ENCODE results near the gene SAP25. TPM values are rescaled to one million over a fixed set of nuclear protein-coding genes. Genes with fewer than 3 reads are reported as not detected.

SAP25 gene
- polyA plus RNA-seq, 1 donor from 2014 or later = 0.52 TPM

- H2AFZ ChIP-seq (ENCODE audit: low read depth, low read length) = no peak overlapping the region
- H4K20me1 ChIP-seq (ENCODE audit: insufficient read depth) = no peaks in the 10 kb centered on the region
- no peaks in the 10 kb centered on the region for H3K36me3 ChIP-seq (ENCODE audit: insufficient read depth, low read length)
- H3K9ac ChIP-seq (ENCODE audit: low read length) = no peak overlapping the region
- no peaks in the 10 kb centered on the region for H3K9me2 ChIP-seq (ENCODE audit: insufficient read depth, low read length)
- no peak overlapping the region for H3K4me2 ChIP-seq (ENCODE audit: low read length)
- H3F3A ChIP-seq (ENCODE audit: insufficient read depth, low read length, poor library complexity, severe bottlenecking) = no peaks in the 10 kb centered on the region
- H3K9me3 ChIP-seq (ENCODE audit: low read length) = no peaks in the 10 kb centered on the region
- TF ChIP-seq TAF1 (IDR thresholded peaks at IDR 0.05; ENCODE audit: low read depth) (no peak), CTCF (IDR thresholded peaks at IDR 0.05; ENCODE audit: poor library complexity, severe bottlenecking) (no peak), EP300 (conservative IDR thresholded peaks at IDR 0.05; ENCODE audit: poor library complexity, severe bottlenecking) (no peak), POLR2AphosphoS5 (IDR thresholded peaks at IDR 0.05) (no peak), SMC3 (conservative IDR thresholded peaks at IDR 0.05; ENCODE audit: poor library complexity) (no peak)
- TF ChIP-seq, protein P1, sequence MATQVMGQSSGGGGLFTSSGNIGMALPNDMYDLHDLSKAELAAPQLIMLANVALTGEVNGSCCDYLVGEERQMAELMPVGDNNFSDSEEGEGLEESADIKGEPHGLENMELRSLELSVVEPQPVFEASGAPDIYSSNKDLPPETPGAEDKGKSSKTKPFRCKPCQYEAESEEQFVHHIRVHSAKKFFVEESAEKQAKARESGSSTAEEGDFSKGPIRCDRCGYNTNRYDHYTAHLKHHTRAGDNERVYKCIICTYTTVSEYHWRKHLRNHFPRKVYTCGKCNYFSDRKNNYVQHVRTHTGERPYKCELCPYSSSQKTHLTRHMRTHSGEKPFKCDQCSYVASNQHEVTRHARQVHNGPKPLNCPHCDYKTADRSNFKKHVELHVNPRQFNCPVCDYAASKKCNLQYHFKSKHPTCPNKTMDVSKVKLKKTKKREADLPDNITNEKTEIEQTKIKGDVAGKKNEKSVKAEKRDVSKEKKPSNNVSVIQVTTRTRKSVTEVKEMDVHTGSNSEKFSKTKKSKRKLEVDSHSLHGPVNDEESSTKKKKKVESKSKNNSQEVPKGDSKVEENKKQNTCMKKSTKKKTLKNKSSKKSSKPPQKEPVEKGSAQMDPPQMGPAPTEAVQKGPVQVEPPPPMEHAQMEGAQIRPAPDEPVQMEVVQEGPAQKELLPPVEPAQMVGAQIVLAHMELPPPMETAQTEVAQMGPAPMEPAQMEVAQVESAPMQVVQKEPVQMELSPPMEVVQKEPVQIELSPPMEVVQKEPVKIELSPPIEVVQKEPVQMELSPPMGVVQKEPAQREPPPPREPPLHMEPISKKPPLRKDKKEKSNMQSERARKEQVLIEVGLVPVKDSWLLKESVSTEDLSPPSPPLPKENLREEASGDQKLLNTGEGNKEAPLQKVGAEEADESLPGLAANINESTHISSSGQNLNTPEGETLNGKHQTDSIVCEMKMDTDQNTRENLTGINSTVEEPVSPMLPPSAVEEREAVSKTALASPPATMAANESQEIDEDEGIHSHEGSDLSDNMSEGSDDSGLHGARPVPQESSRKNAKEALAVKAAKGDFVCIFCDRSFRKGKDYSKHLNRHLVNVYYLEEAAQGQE (IDR thresholded peaks at IDR 0.05; ENCODE audit: borderline replicate concordance) = no peak
- peaks cover 34% of the 10 kb centered on the region for H3K27me3 ChIP-seq (ENCODE audit: insufficient read depth, low read depth, low read length)
- H3K79me2 ChIP-seq (replicated peaks; ENCODE audit: insufficient read depth, low read length) = no peaks in the 10 kb centered on the region
- no peak overlapping the region for H3K27ac ChIP-seq (ENCODE audit: low read length)
- no peak overlapping the region for H3K4me3 ChIP-seq (ENCODE audit: low read length)
These were observed 32.6 kb upstream of the SAP25 start for GRCh38 chr7:100606313-100606712.

DNA sequence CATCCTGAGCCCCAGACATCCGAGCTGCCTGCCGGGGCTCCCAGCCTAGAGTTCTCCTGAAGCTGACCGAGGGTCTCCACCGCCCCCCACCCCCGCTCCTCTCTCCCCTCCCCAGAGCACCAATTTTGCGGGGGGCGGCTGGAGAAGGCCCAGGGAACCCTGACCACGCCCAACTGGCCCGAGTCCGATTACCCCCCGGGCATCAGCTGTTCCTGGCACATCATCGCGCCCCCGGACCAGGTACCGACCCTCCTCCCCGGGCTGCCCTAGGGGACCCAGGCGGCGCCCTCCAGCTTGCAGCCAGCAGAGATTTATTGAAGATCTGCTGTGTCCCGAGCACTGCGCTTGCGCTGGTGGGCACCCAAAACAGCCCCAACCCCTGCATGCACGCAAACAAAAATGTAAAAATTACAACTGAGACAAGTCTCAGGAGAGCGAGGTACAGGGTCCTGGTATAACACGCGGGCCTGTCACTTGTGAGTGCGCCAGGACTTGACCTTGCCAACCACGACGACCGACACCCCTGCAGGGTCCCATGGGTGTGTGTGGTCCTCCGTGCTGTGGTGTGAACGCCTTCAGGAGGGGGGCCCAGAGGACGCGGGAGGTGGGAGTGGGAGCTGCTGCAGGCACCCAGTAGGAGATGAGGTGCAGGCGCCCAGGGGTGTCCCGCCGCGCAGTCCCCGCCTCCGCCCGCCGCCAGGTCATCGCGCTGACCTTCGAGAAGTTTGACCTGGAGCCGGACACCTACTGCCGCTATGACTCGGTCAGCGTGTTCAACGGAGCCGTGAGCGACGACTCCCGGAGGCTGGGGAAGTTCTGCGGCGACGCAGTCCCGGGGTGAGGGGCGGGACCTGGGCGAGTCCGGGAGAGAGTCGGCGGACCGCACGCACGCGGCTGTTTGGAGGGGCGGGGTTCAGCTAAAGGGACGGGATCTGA, 31.5 kb upstream of the SAP25 start:
- Histone ChIP-seq H3K9me2 (ENCODE audit: insufficient read depth, low read length) (no peaks in the 10 kb centered on the region), H3K27me3 (ENCODE audit: insufficient read depth, low read depth, low read length) (peaks cover 34% of the 10 kb centered on the region)

More for the DNA sequence above, 31.5 kb upstream of the SAP25 start:
- Histone ChIP-seq H3K4me2 (ENCODE audit: low read length) (no peak overlapping the region), H3K79me2 (replicated peaks; ENCODE audit: insufficient read depth, low read length) (no peaks in the 10 kb centered on the region), H3K36me3 (ENCODE audit: insufficient read depth, low read length) (no peaks in the 10 kb centered on the region), H3K9me3 (ENCODE audit: low read length) (no peaks in the 10 kb centered on the region), H3K9ac (ENCODE audit: low read length) (peak overlapping the region; percentile 20), H3K4me3 (ENCODE audit: low read length) (peak overlapping the region; percentile 57), H3F3A (ENCODE audit: insufficient read depth, low read length, poor library complexity, severe bottlenecking) (no peaks in the 10 kb centered on the region), H4K20me1 (ENCODE audit: insufficient read depth) (no peaks in the 10 kb centered on the region), H2AFZ (ENCODE audit: low read depth, low read length) (no peak overlapping the region), H3K27ac (ENCODE audit: low read length) (no peak overlapping the region)
- TF ChIP-seq, protein P1 (IDR thresholded peaks at IDR 0.05; ENCODE audit: borderline replicate concordance) = no peak
- TF ChIP-seq EZH2 (IDR thresholded peaks at IDR 0.05; ENCODE audit: borderline replicate concordance, insufficient read depth, low read length, poor library complexity, severe bottlenecking) = peak; percentile 69
- no peak for TF ChIP-seq POLR2AphosphoS5 (IDR thresholded peaks at IDR 0.05)
